Measurements from ENCODE around the gene LYRM1.

- no peak for TF ChIP-seq TAF1 (IDR thresholded peaks at IDR 0.05; ENCODE audit: low read depth)
- no peak for TF ChIP-seq MXI1 (conservative IDR thresholded peaks at IDR 0.05; ENCODE audit: poor library complexity, severe bottlenecking)
- TF ChIP-seq, protein P1, sequence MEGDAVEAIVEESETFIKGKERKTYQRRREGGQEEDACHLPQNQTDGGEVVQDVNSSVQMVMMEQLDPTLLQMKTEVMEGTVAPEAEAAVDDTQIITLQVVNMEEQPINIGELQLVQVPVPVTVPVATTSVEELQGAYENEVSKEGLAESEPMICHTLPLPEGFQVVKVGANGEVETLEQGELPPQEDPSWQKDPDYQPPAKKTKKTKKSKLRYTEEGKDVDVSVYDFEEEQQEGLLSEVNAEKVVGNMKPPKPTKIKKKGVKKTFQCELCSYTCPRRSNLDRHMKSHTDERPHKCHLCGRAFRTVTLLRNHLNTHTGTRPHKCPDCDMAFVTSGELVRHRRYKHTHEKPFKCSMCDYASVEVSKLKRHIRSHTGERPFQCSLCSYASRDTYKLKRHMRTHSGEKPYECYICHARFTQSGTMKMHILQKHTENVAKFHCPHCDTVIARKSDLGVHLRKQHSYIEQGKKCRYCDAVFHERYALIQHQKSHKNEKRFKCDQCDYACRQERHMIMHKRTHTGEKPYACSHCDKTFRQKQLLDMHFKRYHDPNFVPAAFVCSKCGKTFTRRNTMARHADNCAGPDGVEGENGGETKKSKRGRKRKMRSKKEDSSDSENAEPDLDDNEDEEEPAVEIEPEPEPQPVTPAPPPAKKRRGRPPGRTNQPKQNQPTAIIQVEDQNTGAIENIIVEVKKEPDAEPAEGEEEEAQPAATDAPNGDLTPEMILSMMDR (IDR thresholded peaks at IDR 0.05; ENCODE audit: poor library complexity, severe bottlenecking), result no peak
These were observed 481 bp downstream of the LYRM1 start for GRCh38 chr16:20901068-20901435.

All from neural cell (in vitro differentiated cells).